Esophagus (tissue), 2 donors: Measurements from ENCODE around the gene ATP13A4. TPM values are rescaled to one million over a fixed set of nuclear protein-coding genes. Genes with fewer than 3 reads are reported as not detected.

Source experiments
- H3K27ac ChIP-seq, 2 donors: one replicate each; pipeline ENCODE4 v1.5.1; 2013; ENCODE audit warnings: low read depth in 2 of 2, mild to moderate bottlenecking in 2 of 2, inconsistent platforms in 1 of 2, low read length in 1 of 2, moderate library complexity in 1 of 2
- H3K27me3 ChIP-seq, 2 donors: one replicate each; pipeline ENCODE4 v1.6.1; 2013; ENCODE audit warnings: low read length in 2 of 2, control low read depth in 1 of 2, mild to moderate bottlenecking in 1 of 2; ENCODE audit not compliant: insufficient read depth in 2 of 2, control insufficient read depth in 1 of 2
- H3K36me3 ChIP-seq, 2 donors: one replicate each; pipeline ENCODE4 v1.6.1; 2013; ENCODE audit warnings: low read length in 1 of 2; ENCODE audit not compliant: control insufficient read depth in 2 of 2, insufficient read depth in 2 of 2
- H3K4me1 ChIP-seq, 2 donors: one replicate each; pipeline ENCODE4 v1.6.1; 2013; ENCODE audit warnings: low read length in 1 of 2; ENCODE audit not compliant: control insufficient read depth in 2 of 2, insufficient read depth in 2 of 2
- H3K4me3 ChIP-seq, 2 donors: one replicate each; pipeline ENCODE4 v1.5.1; 2013; ENCODE audit warnings: low read length in 2 of 2, mild to moderate bottlenecking in 2 of 2, low read depth in 1 of 2, moderate library complexity in 1 of 2
- H3K9me3 ChIP-seq, 2 donors: one replicate each; pipeline ENCODE4 v1.6.1; 2013; ENCODE audit warnings: mild to moderate bottlenecking in 2 of 2, low read depth in 1 of 2, low read length in 1 of 2, moderate library complexity in 1 of 2; ENCODE audit not compliant: control insufficient read depth in 2 of 2, insufficient read depth in 1 of 2
- WGBS, 2 donors: extraction: QIAGEN DNeasy Blood & Tissue Kit; methylation state at CpG; one replicate each; pipeline ENCODE4 v1.1.7; 2013; 5-methylcytosine and 5-hydroxymethylcytosine counted together
- polyA plus RNA-seq, 2 donors: library from polyadenylated mRNA; stranded (reverse); fragments of 200-250 nt; gene quantifications; one replicate each; pipeline ENCODE4 v1.2.3, GENCODE V29; 2013
- donor health status: healthy with polysubstance abuse.
- donor health status: Bipolar disorder and iron deficiency.

Gene ATP13A4
- polyA plus RNA-seq, 2 donors, result 24.9 to 28.4 TPM

DNA sequence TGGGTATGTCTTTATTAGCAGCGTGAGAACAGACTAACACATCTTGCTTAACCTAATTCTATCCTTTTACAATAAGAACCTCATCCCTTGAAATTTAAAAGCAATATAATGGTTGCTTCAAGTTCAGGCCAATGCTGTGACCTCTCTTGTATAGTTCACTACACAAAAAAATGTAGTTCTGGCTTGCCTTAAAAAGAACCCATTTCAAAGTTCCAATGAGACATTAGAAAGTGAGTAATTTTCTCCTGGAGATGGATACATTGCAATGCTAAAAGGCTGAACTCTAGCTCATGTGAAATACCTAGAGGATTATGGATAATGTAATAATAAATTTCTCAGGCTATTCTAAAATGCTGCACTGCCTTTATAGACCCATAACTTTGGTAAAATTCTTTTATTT, 47.8 kb downstream of the ATP13A4 start:
- WGBS, 2 donors, result 92 to 94% methylated on average over 1 of the region's 1 CpG

DNA sequence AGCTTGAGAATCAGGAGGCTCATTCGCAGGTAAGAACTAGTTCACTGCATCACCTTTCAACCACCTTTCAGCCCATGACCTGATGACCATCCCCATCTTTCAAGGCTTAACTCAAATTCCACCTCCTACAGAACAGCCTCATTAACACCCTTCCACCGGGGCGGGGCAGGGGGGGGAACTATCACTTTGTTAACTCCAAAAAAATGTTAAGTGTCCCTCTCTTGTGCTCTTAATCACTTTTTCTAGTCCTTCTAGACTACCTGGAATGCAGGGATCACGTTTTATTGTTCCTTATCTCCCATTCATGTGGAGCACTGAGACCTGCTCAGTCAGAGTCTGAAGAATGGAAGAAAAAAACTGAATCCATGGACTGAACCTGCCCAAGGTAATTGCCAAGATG, 51.8 kb downstream of the ATP13A4 start:
- Histone ChIP-seq H3K4me1 (no peaks in the 10 kb centered on the region), H3K36me3 (no peaks in the 10 kb centered on the region), H3K27me3 (no peaks in the 10 kb centered on the region), H3K4me3 (no peak overlapping the region), H3K9me3 (no peaks in the 10 kb centered on the region), H3K27ac (no peak overlapping the region)
- 71 to 79% methylated on average over 4 of the region's 4 CpGs for WGBS, 2 donors

More for the DNA sequence above, 47.8 kb downstream of the ATP13A4 start:
- H3K27me3 ChIP-seq, result no peaks in the 10 kb centered on the region
- H3K4me1 ChIP-seq, result peaks cover 0 to 2% of the 10 kb centered on the region in 2 donors
- no peaks in the 10 kb centered on the region for H3K9me3 ChIP-seq
- no peak overlapping the region for H3K27ac ChIP-seq
- H3K36me3 ChIP-seq, result no peaks in the 10 kb centered on the region
- no peak overlapping the region for H3K4me3 ChIP-seq

DNA sequence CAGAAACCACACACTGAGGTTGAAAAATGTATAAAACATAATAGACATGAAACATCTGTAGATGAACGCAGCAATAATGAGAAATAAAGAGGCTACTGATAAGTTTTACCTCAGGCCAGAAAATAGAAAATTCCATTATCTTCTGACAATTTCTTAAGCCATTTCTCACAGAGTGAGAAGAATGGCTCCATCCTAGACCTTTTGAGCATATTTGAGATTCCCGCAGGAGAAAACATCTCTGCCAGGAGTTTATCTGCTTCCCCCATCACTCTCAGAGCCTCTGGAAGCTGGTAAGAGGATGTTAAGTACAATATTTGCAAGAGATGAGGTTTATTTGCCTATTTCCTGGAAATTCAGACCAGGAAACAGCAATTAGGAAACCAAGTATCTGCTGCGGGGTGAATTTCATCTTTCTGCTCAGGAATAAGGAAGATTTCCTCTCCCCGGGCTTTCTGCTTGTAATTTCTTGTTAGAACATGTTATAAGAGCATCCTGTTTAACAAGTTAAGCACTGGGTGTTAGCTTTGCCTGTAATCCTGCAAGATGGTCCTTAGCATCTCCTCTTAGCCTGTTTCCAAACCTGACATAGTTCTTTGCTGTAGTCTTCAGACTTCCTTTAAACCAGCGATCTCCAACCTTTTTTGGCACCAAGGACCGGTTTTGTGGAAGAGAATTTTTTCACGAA, 54.8 kb downstream of the ATP13A4 start:
- Histone ChIP-seq H3K4me1 (no peaks in the 10 kb centered on the region), H3K27me3 (no peaks in the 10 kb centered on the region), H3K36me3 (no peaks in the 10 kb centered on the region), H3K27ac (peak overlapping the region in 1 of 2 donors; percentile 61), H3K4me3 (no peak overlapping the region), H3K9me3 (no peaks in the 10 kb centered on the region)
- 56 to 64% methylated on average over 7 of the region's 7 CpGs for WGBS, 2 donors

DNA sequence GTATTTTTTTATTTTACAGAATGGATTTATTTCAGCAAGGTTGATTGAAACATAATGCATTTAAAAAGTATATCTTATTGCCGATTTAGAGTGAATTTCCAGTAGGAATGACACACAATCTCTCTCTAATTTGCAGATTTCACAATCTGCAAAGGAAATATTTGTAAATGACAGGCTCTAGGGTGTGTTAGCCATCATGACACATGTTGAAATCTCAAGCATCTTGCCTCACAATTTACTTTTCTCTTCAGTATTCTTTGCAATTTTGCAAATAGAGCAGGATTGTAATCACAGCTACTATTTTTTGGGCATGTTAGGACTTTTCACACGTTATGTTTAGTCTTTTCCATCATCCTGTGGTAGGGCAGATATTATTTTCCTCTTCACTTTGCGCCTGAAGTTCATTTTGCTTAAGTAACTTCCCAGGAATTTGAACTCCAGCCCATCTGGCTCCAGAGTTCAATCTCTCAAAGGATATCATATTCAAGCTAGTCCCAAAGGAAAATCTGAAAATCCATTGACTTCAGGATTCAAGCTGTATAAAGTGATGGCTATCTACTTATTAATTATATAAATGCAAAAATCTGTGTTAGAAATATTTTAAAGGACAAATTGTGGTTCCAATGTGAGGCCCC, 55.4 kb downstream of the ATP13A4 start:
- Histone ChIP-seq H3K4me1 (no peaks in the 10 kb centered on the region), H3K36me3 (no peaks in the 10 kb centered on the region), H3K9me3 (no peaks in the 10 kb centered on the region), H3K4me3 (no peak overlapping the region), H3K27ac (no peak overlapping the region), H3K27me3 (no peaks in the 10 kb centered on the region)
- WGBS, 2 donors, result 48 to 52% methylated on average over 3 of the region's 3 CpGs

DNA sequence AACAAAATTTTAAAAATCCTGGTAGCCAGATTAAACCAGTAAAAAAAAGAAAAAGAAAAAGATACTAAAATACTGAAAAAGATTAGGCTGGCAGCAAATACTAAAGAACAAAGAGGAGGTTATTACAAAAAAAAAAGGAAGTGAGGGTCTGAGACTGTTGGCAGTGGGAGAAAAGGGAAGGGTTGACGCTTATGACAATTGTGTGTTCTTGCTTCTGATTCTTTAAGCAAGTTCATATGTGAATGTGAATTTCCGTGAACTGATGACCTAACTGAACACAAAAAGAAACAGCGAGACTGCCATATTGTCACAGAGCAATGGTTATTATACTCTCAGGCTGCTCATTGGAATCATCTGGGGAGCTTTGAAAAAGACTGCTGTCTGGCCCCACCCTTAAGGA, 56.5 kb downstream of the ATP13A4 start:
- Histone ChIP-seq H3K27ac (no peak overlapping the region), H3K4me3 (no peak overlapping the region), H3K4me1 (no peaks in the 10 kb centered on the region), H3K27me3 (no peaks in the 10 kb centered on the region), H3K36me3 (no peaks in the 10 kb centered on the region), H3K9me3 (no peaks in the 10 kb centered on the region)
- WGBS, 2 donors, result 81 to 84% methylated on average over 3 of the region's 3 CpGs

DNA sequence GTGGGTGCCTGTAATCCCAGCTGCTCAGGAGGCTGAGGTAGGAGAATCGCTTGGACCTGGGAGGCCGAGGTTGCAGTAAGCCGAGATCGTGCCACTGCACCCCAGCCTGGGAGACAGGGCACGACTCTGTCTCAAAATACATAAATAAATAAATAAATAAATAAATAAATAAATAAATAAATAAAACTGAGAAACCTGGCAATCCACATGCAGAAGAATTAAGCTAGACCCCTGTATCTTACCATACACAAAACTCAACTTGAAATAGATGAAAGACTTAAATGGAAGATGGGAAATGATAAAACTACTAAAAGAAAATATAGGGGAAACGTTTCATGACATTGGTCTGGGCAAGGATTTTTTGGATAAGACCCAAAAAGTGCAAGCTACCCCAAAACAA, 58.0 kb downstream of the ATP13A4 start:
- Histone ChIP-seq H3K9me3 (no peaks in the 10 kb centered on the region), H3K27ac (no peak overlapping the region), H3K36me3 (no peaks in the 10 kb centered on the region), H3K4me1 (no peaks in the 10 kb centered on the region), H3K4me3 (no peak overlapping the region), H3K27me3 (no peaks in the 10 kb centered on the region)
- 86 to 92% methylated on average over 6 of the region's 6 CpGs for WGBS, 2 donors

DNA sequence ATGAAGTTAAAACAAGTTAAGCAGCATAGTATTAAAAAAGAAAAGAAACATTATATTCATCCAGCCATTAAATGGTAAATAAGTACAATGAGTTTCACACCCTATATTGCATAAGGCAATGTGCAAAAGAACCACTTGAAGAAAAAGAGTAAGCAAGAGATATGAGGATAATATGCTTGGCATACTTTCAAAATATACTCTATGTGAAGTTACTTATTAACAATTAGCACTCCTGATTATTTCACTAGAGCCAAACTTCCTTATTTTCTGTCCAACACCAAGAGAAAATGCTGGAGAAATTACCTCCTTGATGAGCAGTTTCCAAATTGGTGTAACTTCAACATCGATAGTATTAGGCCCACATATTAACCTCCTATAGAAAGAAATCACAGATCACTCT, 63.7 kb downstream of the ATP13A4 start:
- Histone ChIP-seq H3K4me1 (no peaks in the 10 kb centered on the region), H3K27ac (no peak overlapping the region), H3K36me3 (no peaks in the 10 kb centered on the region), H3K4me3 (no peak overlapping the region), H3K27me3 (no peaks in the 10 kb centered on the region), H3K9me3 (no peaks in the 10 kb centered on the region)
- WGBS, 2 donors, result 73 to 90% methylated on average over 1 of the region's 1 CpG

DNA sequence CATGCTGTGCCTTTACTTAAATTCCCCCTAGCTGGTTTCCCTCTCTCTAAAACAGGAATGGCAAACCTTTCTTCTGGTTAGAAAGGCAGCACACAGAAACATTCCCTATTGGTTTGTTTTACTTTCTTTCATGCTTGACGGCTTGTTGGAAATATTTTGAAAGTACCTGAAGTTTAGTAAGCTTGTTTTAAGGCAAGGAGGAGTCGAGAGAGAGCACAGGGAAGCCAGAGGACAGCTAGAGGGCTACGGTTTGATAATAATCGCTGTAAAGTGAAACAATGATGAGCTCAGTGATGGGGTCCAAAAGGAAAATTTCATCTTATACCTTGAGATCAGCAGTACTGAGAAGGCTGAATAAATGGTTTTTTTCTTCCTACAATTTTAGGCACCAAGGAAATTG, 64.1 kb downstream of the ATP13A4 start:
- no peaks in the 10 kb centered on the region for H3K4me1 ChIP-seq
- no peaks in the 10 kb centered on the region for H3K9me3 ChIP-seq
- no peaks in the 10 kb centered on the region for H3K36me3 ChIP-seq
- no peaks in the 10 kb centered on the region for H3K27me3 ChIP-seq
- WGBS, 2 donors, result 51 to 58% methylated on average over 4 of the region's 4 CpGs
- H3K27ac ChIP-seq, result peak overlapping the region; percentile 22 to 30
- no peak overlapping the region for H3K4me3 ChIP-seq

DNA sequence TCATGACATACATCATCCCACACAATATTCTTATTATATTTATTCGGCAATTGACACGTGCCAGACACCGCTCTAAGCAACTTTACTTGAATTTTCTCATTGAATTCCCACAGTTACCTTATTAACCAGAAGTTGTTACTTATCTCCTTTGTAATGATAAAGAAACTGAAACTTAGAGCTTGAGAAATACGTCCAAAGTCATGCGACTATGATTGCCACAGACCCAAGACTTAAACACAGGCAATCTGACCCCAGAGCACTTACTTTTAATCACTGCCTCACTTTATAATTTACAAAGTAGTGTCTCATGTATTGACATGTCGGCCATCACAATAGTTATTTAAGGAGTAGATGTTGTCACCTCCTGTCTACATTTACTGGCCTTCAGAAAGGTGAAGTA, 64.7 kb downstream of the ATP13A4 start:
- Histone ChIP-seq H3K36me3 (no peaks in the 10 kb centered on the region), H3K27me3 (no peaks in the 10 kb centered on the region), H3K27ac (no peak overlapping the region), H3K4me3 (no peak overlapping the region), H3K4me1 (no peaks in the 10 kb centered on the region), H3K9me3 (no peaks in the 10 kb centered on the region)
- WGBS, 2 donors, result 70 to 89% methylated on average over 6 of the region's 6 CpGs

DNA sequence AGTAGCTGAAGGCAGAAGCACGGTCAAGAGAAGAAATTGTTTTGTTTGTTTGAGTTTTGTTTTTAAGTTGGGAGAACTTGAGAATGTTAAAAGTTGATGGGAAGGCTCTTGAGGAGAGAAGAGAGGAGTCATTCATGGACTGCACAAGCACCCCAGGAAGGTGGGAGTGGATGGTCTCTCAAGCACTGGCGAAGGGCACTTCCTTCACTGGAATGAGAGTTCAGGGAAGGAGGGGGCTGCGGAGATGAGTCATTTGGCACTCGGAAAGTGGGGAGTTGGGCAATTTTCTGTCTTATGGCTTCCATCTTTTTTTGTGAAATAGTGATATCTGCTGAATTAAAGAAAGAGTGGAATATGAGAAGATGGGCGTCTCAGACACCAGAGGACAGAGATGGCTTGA, 66.0 kb downstream of the ATP13A4 start:
- Histone ChIP-seq H3K36me3 (no peaks in the 10 kb centered on the region), H3K9me3 (no peaks in the 10 kb centered on the region), H3K27ac (no peak overlapping the region), H3K4me1 (no peaks in the 10 kb centered on the region), H3K4me3 (no peak overlapping the region), H3K27me3 (no peaks in the 10 kb centered on the region)
- 91% methylated on average over 5 of the region's 5 CpGs for WGBS, 2 donors
